ENCODE measurements around the gene DCDC2C.
A peak's percentile ranks its signal among the peaks of the same experiment; 100 is the strongest.
"Not testable (repeated sequence)": the region's sequence is repeated elsewhere in the genome, so short reads cannot be mapped to it uniquely, and the experiment has no call there.

The DCDC2C gene

GRCh38 chr2:3703236-3703756, at the start of gene DCDC2C:
TSS of gene DCDC2C (plus strand) at chr2:3703575. CDS start at chr2:3703752, 177 bp downstream.
- no peak for DNase-seq

- DNase-seq: no peak
Observed at GRCh38 chr2:3654011-3654410, 49.4 kb upstream of the DCDC2C start.

- no peak for DNase-seq
Observed at GRCh38 chr2:3654531-3655225, 48.7 kb upstream of the DCDC2C start.

- DNase-seq: no peak
Observed at GRCh38 chr2:3655871-3656761, 47.3 kb upstream of the DCDC2C start.

- no peak for DNase-seq
Observed at GRCh38 chr2:3656762-3657721, 46.3 kb upstream of the DCDC2C start.

GRCh38 chr2:3657881-3658280, 45.5 kb upstream of the DCDC2C start, which contains the start of gene ALLC:
TSS of gene ALLC (plus strand) at chr2:3658200. CDS start at chr2:3671158, 12,958 bp downstream.
- DNase-seq: no peak

- DNase-seq: no peak
Observed at GRCh38 chr2:3659447-3660432, 43.6 kb upstream of the DCDC2C start.

GRCh38 chr2:3660640-3661039, 42.7 kb upstream of the DCDC2C start:
- DNase-seq: not testable (repeated sequence)

- DNase-seq: no peak
Observed at GRCh38 chr2:3661149-3661660, 42.2 kb upstream of the DCDC2C start.

GRCh38 chr2:3662239-3662638, 41.1 kb upstream of the DCDC2C start:
- DNase-seq: peak in 1 of 2 experiments; percentile 57

- no peak for DNase-seq
Observed at GRCh38 chr2:3664118-3664517, 39.3 kb upstream of the DCDC2C start.

- DNase-seq: no peak
Observed at GRCh38 chr2:3664925-3665324, 38.5 kb upstream of the DCDC2C start.

- DNase-seq: no peak
Observed at GRCh38 chr2:3665886-3666612, 37.3 kb upstream of the DCDC2C start.

GRCh38 chr2:3666613-3666975, 36.8 kb upstream of the DCDC2C start:
- no peak for DNase-seq

GRCh38 chr2:3667151-3667631, 36.2 kb upstream of the DCDC2C start:
- no peak for DNase-seq

GRCh38 chr2:3669656-3670055, 33.7 kb upstream of the DCDC2C start:
- DNase-seq: no peak

- DNase-seq: no peak
Observed at GRCh38 chr2:3670376-3670775, 33.0 kb upstream of the DCDC2C start.

- no peak for DNase-seq
Observed at GRCh38 chr2:3670941-3671340, 32.4 kb upstream of the DCDC2C start.

- peak in 1 of 2 experiments; percentile 12 for DNase-seq
Observed at GRCh38 chr2:3672861-3673678, 30.3 kb upstream of the DCDC2C start.
